ENCODE data around the gene CFAP77.

CFAP77 gene

GRCh38 chr9:132424857-132425674 is 15.1 kb downstream of the CFAP77 start:
- TF ChIP-seq, protein P1, sequence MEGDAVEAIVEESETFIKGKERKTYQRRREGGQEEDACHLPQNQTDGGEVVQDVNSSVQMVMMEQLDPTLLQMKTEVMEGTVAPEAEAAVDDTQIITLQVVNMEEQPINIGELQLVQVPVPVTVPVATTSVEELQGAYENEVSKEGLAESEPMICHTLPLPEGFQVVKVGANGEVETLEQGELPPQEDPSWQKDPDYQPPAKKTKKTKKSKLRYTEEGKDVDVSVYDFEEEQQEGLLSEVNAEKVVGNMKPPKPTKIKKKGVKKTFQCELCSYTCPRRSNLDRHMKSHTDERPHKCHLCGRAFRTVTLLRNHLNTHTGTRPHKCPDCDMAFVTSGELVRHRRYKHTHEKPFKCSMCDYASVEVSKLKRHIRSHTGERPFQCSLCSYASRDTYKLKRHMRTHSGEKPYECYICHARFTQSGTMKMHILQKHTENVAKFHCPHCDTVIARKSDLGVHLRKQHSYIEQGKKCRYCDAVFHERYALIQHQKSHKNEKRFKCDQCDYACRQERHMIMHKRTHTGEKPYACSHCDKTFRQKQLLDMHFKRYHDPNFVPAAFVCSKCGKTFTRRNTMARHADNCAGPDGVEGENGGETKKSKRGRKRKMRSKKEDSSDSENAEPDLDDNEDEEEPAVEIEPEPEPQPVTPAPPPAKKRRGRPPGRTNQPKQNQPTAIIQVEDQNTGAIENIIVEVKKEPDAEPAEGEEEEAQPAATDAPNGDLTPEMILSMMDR (IDR thresholded peaks at IDR 0.05; ENCODE audit: extremely low read depth, insufficient read depth, missing control alignments) = no peak
- DNase-seq (ENCODE audit: low spot score) = no peak
- in situ Hi-C loops (cut with MboI; ENCODE audit: low pct_unique_long_range_greater_than_20kb, low sequenced_read_pairs, unreplicated experiment) = no loop called here

- TF ChIP-seq, protein P1 (IDR thresholded peaks at IDR 0.05; ENCODE audit: extremely low read depth, insufficient read depth, missing control alignments) = no peak
- DNase-seq (ENCODE audit: low spot score) = no peak
- in situ Hi-C loops (cut with MboI; ENCODE audit: low pct_unique_long_range_greater_than_20kb, low sequenced_read_pairs, unreplicated experiment) = no loop called here
Measured at GRCh38 chr9:132425675-132426062, 15.7 kb downstream of the CFAP77 start.

DNA sequence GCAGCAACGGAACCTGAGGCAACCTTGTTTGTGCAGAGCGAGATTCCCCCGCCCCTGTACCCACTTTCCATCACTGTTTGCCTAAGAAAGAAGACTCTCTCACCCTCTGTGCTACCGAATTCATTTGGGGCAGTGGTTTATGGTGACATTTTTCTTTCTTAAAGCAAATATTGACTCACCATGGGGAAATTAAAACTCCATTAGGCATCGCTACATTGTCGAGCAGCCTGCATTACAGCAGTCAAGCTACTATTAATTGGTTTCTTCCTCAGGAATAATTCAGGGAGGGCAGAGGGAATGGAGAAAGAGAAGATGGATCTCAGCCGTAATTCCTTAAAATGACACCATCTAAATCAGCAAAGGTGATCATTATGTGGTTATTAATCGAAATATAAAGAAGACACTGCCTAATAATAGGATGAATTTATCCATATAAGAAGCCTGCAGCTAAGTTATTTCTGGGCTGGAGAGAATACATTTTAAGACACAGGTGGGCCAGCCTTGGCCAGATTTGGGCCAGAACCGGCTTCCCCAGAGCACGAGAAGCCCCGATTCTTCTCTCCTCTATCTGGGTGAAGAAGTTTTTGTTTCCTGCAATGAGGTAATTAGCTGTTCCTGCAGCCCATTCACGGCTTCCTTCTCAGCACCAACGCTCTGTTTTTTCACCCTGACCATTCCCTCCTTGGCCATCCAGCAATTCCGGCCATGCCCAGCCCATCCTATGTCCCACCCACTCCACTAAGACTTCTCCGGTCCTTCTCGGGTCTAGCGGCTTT is 16.8 kb downstream of the CFAP77 start:
- in situ Hi-C loops (cut with MboI; ENCODE audit: low pct_unique_long_range_greater_than_20kb, low sequenced_read_pairs, unreplicated experiment) = no loop called here
- TF ChIP-seq, protein P1 (IDR thresholded peaks at IDR 0.05; ENCODE audit: extremely low read depth, insufficient read depth, missing control alignments) = no peak
- no peak for DNase-seq (ENCODE audit: low spot score)

DNA sequence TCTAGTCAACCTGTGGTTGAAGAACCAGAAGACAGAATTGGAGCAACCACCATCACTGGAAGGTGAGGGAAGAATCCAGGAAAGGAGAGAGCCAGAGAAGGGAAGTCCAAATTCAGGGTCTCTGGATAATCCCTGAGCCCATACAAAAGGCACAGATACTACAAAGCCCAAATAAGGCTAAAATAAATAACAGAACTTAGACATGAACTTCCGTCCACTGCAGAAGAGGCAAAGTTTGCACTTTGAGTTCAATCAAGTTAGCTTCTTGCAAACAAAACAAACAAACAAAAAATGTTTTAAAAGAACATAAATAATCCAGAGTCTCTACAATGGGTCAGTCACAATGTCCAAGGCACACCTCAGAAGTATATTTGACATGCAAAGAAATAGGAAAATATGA is 21.0 kb downstream of the CFAP77 start:
- DNase-seq (ENCODE audit: low spot score) = no peak
- in situ Hi-C loops (cut with MboI; ENCODE audit: low pct_unique_long_range_greater_than_20kb, low sequenced_read_pairs, unreplicated experiment) = no loop called here
- TF ChIP-seq, protein P1 (IDR thresholded peaks at IDR 0.05; ENCODE audit: extremely low read depth, insufficient read depth, missing control alignments) = no peak

- TF ChIP-seq, protein P1 (IDR thresholded peaks at IDR 0.05; ENCODE audit: extremely low read depth, insufficient read depth, missing control alignments) = no peak
- in situ Hi-C loops (cut with MboI; ENCODE audit: low pct_unique_long_range_greater_than_20kb, low sequenced_read_pairs, unreplicated experiment) = no loop called here
- DNase-seq (ENCODE audit: low spot score) = no peak
Measured at GRCh38 chr9:132434881-132435280, 24.9 kb downstream of the CFAP77 start.

DNA sequence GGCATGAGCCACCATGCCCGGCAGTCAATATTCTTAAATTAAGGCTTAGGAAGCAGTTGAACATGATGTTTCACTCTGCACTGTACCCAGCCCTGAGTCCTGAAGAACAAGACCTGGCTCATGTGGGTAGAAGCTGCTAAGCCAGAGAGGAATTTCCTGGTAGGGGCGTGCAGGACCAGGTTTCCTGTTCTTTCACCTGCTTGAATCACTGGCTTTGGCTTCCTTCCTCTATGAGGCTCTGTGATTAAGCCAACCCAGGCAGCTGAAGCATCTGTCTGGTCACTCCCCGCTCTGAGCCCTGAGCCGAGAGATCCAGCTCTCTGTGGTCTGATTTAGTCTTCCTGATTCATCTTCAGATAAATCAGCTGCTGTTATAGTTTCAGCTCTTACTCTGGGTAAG is 29.1 kb downstream of the CFAP77 start:
- in situ Hi-C loops (cut with MboI; ENCODE audit: low pct_unique_long_range_greater_than_20kb, low sequenced_read_pairs, unreplicated experiment) = no loop called here
- TF ChIP-seq, protein P1 (IDR thresholded peaks at IDR 0.05; ENCODE audit: extremely low read depth, insufficient read depth, missing control alignments) = no peak
- DNase-seq (ENCODE audit: low spot score) = no peak
